Neural cell (in vitro differentiated cells): ENCODE measurements around the gene ARL3. TPM values are rescaled to one million over a fixed set of nuclear protein-coding genes. Genes with fewer than 3 reads are reported as not detected.

ENCODE experiments used
- H2AFZ ChIP-seq: fragments of 200-600, 300-800 bp; sonication (generic), shearing (Covaris generic); 2 replicates; pipeline ENCODE4 v1.6.0; 2014; ENCODE audit warnings: low read depth, mild to moderate bottlenecking, antibody characterized with exemption, low read length, moderate library complexity
- H3F3A ChIP-seq: fragments of 200-600 bp; shearing (Covaris generic); 2 replicates; pipeline ENCODE4 v1.6.1; 2016; ENCODE audit warnings: mild to moderate bottlenecking, moderate library complexity, mixed read lengths, antibody characterized with exemption, low read length; ENCODE audit not compliant: insufficient read depth, poor library complexity, severe bottlenecking
- H3K27ac ChIP-seq: fragments of 200-600, 300-800 bp; sonication (generic), shearing (Covaris generic); 2 replicates; pipeline ENCODE4 v1.5.1; 2014; ENCODE audit warnings: mild to moderate bottlenecking, low read length, moderate library complexity
- H3K27me3 ChIP-seq: fragments of 300-800, 200-600 bp; sonication (generic), shearing (Covaris generic); 2 replicates; pipeline ENCODE4 v1.6.0; 2014; ENCODE audit warnings: mild to moderate bottlenecking, low read depth, low read length, moderate library complexity; ENCODE audit not compliant: insufficient read depth
- H3K36me3 ChIP-seq: fragments of 300-800, 200-600 bp; sonication (generic), shearing (Covaris generic); 2 replicates; pipeline ENCODE4 v1.5.1; 2014; ENCODE audit warnings: mild to moderate bottlenecking, antibody characterized with exemption, low read length, moderate library complexity; ENCODE audit not compliant: insufficient read depth
- H3K4me2 ChIP-seq: fragments of 300-800, 200-600 bp; sonication (generic), shearing (Covaris generic); 2 replicates; pipeline ENCODE4 v1.6.0; 2014; ENCODE audit warnings: mild to moderate bottlenecking, low read length
- H3K4me3 ChIP-seq: fragments of 300-800, 200-600 bp; sonication (generic), shearing (Covaris generic); 2 replicates; pipeline ENCODE4 v1.5.1; 2014; ENCODE audit warnings: mild to moderate bottlenecking, low read length, moderate library complexity
- H3K79me2 ChIP-seq: fragments of 200-600 bp; shearing (Covaris generic); replicated peaks from 2 replicates; pipeline ENCODE4 v1.6.0; 2014; ENCODE audit warnings: mild to moderate bottlenecking, low read length, moderate library complexity; ENCODE audit not compliant: insufficient read depth
- H3K9ac ChIP-seq: fragments of 300-800, 200-600 bp; sonication (generic), shearing (Covaris generic); 2 replicates; pipeline ENCODE4 v1.6.1; 2016; ENCODE audit warnings: mild to moderate bottlenecking, low read length, mixed read lengths
- H3K9me2 ChIP-seq: fragments of 200-600 bp; shearing (Covaris generic); 2 replicates; pipeline ENCODE4 v1.6.1; 2016; ENCODE audit warnings: mild to moderate bottlenecking, low read length, mixed read lengths; ENCODE audit not compliant: insufficient read depth
- H3K9me3 ChIP-seq: fragments of 200-600, 300-800 bp; sonication (generic), shearing (Covaris generic); 2 replicates; pipeline ENCODE4 v1.6.1; 2016; ENCODE audit warnings: mild to moderate bottlenecking, mixed run types, low read length, moderate library complexity, mixed read lengths
- H4K20me1 ChIP-seq: fragments of 200-600 bp; shearing (Covaris generic); 2 replicates; pipeline ENCODE4 v1.6.1; 2016; ENCODE audit warnings: mild to moderate bottlenecking, mixed run types; ENCODE audit not compliant: insufficient read depth
- CTCF ChIP-seq: fragments of 450-650 bp; IDR thresholded peaks from 2 replicates; pipeline ENCODE4 v1.5.1; 2014; ENCODE audit warnings: antibody characterized with exemption, mild to moderate bottlenecking, moderate library complexity; ENCODE audit not compliant: poor library complexity, severe bottlenecking
- EP300 ChIP-seq: fragments of 450-650 bp; conservative IDR thresholded peaks from 2 replicates; pipeline ENCODE4 v1.6.1; 2014; ENCODE audit warnings: antibody characterized with exemption, mild to moderate bottlenecking, moderate library complexity; ENCODE audit not compliant: poor library complexity, severe bottlenecking
- EZH2 ChIP-seq: fragments of 200-600, 300-800 bp; shearing (Covaris generic), sonication (generic); IDR thresholded peaks from 2 replicates; pipeline ENCODE4 v1.6.1; 2014; ENCODE audit warnings: antibody characterized with exemption, low read length, borderline replicate concordance, mild to moderate bottlenecking; ENCODE audit not compliant: insufficient read depth, poor library complexity, severe bottlenecking
- MXI1 ChIP-seq: fragments of 450-650 bp; conservative IDR thresholded peaks from 2 replicates; pipeline ENCODE4 v1.6.1; 2014; ENCODE audit warnings: antibody characterized with exemption, mild to moderate bottlenecking; ENCODE audit not compliant: poor library complexity, severe bottlenecking
- POLR2AphosphoS5 ChIP-seq: IDR thresholded peaks from 2 replicates; pipeline ENCODE4 v1.6.1; 2012
- RAD21 ChIP-seq: fragments of 450-650 bp; conservative IDR thresholded peaks from 2 replicates; pipeline ENCODE4 v1.6.1; 2014; ENCODE audit warnings: antibody characterized with exemption, mild to moderate bottlenecking, moderate library complexity
- REST ChIP-seq: IDR thresholded peaks from 2 replicates; pipeline ENCODE4 v1.6.1; 2012; ENCODE audit warnings: borderline replicate concordance
- SMC3 ChIP-seq: fragments of 450-650 bp; conservative IDR thresholded peaks from 2 replicates; pipeline ENCODE4 v1.6.1; 2014; ENCODE audit warnings: antibody characterized with exemption, mild to moderate bottlenecking, moderate library complexity; ENCODE audit not compliant: poor library complexity
- TAF1 ChIP-seq: IDR thresholded peaks from 2 replicates; pipeline ENCODE4 v1.6.1; 2012; ENCODE audit warnings: low read depth
- polyA plus RNA-seq: library from polyadenylated mRNA; depleted of rRNA; stranded (reverse); fragments of >200 nt; gene quantifications from 2 replicates; pipeline ENCODE4 v1.2.3, GENCODE V29; 2014

The ARL3 gene
- polyA plus RNA-seq, 1 donor from 2014 or later, result 56.0 TPM

GRCh38 chr10:102649797-102650654, 64.2 kb downstream of the ARL3 start:
- no peaks in the 10 kb centered on the region for H3K27me3 ChIP-seq
- no peaks in the 10 kb centered on the region for H3K9me3 ChIP-seq
- H3K9me2 ChIP-seq, result no peaks in the 10 kb centered on the region
- peak overlapping the region; percentile 66 for H3K9ac ChIP-seq
- peaks cover 20% of the 10 kb centered on the region for H4K20me1 ChIP-seq
- peak overlapping the region; percentile 97 for H3K4me3 ChIP-seq
- no peaks in the 10 kb centered on the region for H3K36me3 ChIP-seq
- no peak for TF ChIP-seq CTCF
- TF ChIP-seq EZH2, result no peak
- no peak for TF ChIP-seq POLR2AphosphoS5
- TF ChIP-seq EP300, result no peak
- no peak for TF ChIP-seq MXI1
- no peak for TF ChIP-seq TAF1
- no peak for TF ChIP-seq SMC3
- peaks cover 87% of the 10 kb centered on the region for H3K79me2 ChIP-seq
- no peak overlapping the region for H2AFZ ChIP-seq
- H3K4me2 ChIP-seq, result peak overlapping the region; percentile 93
- H3F3A ChIP-seq, result no peaks in the 10 kb centered on the region
- peak overlapping the region; percentile 67 for H3K27ac ChIP-seq

- Histone ChIP-seq H3K27ac (peak overlapping the region; percentile 67), H3K4me2 (peak overlapping the region; percentile 93), H2AFZ (no peak overlapping the region), H4K20me1 (peaks cover 25% of the 10 kb centered on the region), H3K27me3 (no peaks in the 10 kb centered on the region), H3F3A (no peaks in the 10 kb centered on the region), H3K79me2 (peaks cover 96% of the 10 kb centered on the region), H3K9ac (peak overlapping the region; percentile 66), H3K9me3 (no peaks in the 10 kb centered on the region), H3K4me3 (peak overlapping the region; percentile 97), H3K9me2 (no peaks in the 10 kb centered on the region), H3K36me3 (no peaks in the 10 kb centered on the region)
- TF ChIP-seq TAF1 (no peak), CTCF (no peak), EZH2 (no peak), EP300 (peak; percentile 26), RAD21 (no peak), MXI1 (peak; percentile 46), REST (no peak), POLR2AphosphoS5 (peak; percentile 37), SMC3 (no peak)
These were observed 65.1 kb downstream of the ARL3 start for GRCh38 chr10:102648889-102649796.
